RKO (cell line): Measurements from ENCODE around the gene EFTUD2.
"Not testable (repeated sequence)": the region's sequence is repeated elsewhere in the genome, so short reads cannot be mapped to it uniquely, and the experiment has no call there.

Source experiments
- DNase-seq: peaks from one replicate; pipeline ENCODE4 v3.0.0-alpha.2; 2016; ENCODE audit warnings: low spot score

The EFTUD2 gene

GRCh38 chr17:44899074-44899782 lies at the start of gene EFTUD2:
TSS of gene EFTUD2 (minus strand) at chr17:44899445. CDS start at chr17:44894521, 4,924 bp downstream.
- DNase-seq = peak; percentile 91

- no peak for DNase-seq
Observed at GRCh38 chr17:44948315-44948795, 49.1 kb upstream of the EFTUD2 start.

- peak; percentile 98 for DNase-seq
Observed at GRCh38 chr17:44947461-44948314, 48.4 kb upstream of the EFTUD2 start, which contains the start of gene KIF18B. TSS of gene KIF18B (minus strand) at chr17:44947773. CDS start at chr17:44936344, 11,429 bp downstream.

GRCh38 chr17:44945652-44946051 lies 46.4 kb upstream of the EFTUD2 start:
- DNase-seq = not testable (repeated sequence)

DNA sequence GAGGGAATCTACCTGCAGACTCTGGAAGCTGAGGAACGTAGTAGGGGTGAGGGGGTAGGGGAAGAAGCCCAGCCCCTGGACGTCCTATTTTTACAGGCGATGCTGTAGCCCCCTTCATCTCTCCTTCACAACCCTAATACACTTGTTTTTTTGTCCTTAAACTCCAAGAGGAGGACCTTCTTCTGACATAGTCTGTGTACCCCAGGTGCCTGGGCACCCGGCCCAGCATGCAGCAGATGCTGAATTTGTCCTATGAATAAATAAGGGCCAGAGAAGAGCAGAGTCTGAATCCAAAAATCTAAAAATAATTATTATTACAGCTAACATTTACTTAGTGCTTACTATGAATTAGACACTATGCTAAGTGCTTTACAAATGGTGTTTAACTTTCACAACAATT lies 43.2 kb upstream of the EFTUD2 start:
- no peak for DNase-seq

GRCh38 chr17:44941712-44942331 lies 42.6 kb upstream of the EFTUD2 start:
- no peak for DNase-seq

DNA sequence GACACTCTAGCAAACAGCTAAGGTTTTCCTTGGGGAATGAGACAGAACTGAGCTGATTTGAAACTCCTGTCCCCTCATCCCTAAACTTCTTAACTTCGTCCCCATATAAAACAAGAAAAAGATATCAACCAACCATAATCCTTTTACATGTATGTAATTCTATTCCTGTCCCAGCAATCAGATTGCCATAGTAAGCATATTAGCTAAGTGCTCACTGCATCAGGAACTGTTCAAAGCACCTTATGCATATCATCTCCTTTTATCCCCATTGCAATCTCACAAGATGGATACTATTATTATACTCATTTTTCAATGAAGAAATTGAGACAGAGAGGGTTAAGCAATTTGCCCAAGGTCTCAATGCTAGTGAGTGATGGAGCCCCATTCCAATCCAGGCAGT lies 41.5 kb upstream of the EFTUD2 start:
- DNase-seq = no peak

- DNase-seq = no peak
Observed at GRCh38 chr17:44940317-44940716, 41.1 kb upstream of the EFTUD2 start.

- DNase-seq = no peak
Observed at GRCh38 chr17:44935116-44935515, 35.9 kb upstream of the EFTUD2 start.

DNA sequence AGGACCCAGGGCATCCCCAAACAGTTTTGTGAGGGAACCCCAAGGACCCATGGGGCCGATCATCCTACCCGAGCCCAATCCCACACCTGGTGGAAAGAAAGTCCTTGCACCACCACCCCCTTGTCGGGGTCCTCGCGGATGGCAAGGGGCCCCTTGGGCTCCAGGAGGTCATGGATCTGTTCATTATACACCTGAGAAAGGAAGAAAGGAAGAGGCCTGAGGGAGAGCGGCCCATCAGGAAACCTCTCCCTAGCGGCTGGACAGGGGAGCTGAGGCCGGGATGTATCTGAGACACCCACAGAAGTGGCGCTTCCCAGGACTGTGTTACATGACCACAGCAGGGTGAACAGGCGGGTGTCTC lies 35.5 kb upstream of the EFTUD2 start:
- DNase-seq = no peak

DNA sequence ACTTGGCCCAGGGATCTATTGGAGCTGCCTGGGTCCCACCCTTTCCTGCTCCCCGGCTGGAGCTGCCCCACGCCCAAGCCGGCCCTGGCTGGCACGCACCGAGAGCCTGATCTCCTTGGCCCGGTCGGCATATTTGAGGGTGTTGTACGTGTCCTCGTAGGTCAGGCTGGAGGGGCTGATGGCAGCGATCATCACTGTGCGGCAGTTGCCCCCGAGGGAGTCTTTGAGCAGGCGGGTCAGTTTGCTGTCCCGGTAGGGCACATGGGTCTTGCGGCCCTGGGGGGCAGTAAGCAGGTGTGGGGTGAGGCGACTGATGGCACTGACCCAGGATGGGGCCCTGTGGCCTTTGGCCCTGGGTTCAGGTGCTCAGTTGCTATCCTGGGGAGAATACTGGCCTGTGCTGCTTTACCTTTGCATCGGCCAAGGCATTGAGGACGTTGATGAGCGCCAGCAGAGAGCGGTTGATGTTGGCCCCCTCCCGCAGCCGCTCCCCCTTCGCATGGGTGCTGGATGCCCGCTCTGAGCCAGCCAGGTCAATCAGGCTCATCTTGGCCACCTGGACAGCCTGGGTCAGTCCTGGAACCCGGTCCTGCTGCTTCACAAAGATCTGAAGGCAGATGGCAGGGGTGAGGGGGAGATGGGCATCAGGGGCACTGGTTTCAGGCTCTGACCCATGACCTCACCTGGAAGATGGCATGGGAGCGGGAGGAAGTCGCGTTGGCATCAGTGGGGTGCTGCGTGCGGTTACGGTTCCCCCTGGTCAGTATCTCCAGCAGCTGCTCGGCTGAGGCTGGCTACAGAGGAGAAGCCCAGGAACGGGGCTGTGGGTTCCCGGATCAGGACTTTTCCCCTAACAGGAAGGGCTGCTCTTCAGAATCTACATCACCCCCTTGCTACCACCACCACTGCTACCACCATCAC lies 34.8 kb upstream of the EFTUD2 start:
- no peak for DNase-seq

- DNase-seq = no peak
Observed at GRCh38 chr17:44932787-44933097, 33.5 kb upstream of the EFTUD2 start.

GRCh38 chr17:44932096-44932786 lies 33.0 kb upstream of the EFTUD2 start:
- no peak for DNase-seq

GRCh38 chr17:44931376-44931775 lies 32.1 kb upstream of the EFTUD2 start:
- DNase-seq = no peak

GRCh38 chr17:44930667-44931066 lies 31.4 kb upstream of the EFTUD2 start:
- DNase-seq = no peak

- DNase-seq = no peak
Observed at GRCh38 chr17:44928950-44929720, 29.9 kb upstream of the EFTUD2 start.

DNA sequence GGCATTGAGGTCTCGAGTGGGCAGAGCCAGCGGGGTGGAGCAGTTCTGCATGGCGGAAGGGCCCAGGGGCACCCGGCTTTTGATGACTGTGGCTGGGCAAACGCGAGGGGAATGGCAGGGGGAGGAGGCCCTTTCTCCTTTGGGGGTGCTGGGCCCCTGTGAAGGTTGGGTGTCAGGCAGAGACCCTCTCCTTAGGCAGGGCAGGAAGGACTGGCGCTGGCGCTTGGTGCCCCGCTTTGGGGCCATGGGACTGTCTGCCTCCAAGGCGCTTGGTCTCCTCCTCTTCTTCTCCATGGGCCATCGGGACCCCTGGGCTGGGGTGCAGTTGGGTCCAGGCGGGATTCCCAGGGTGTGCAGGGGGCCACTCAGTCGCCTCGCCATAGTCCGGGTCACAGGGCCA lies 28.9 kb upstream of the EFTUD2 start:
- no peak for DNase-seq

DNA sequence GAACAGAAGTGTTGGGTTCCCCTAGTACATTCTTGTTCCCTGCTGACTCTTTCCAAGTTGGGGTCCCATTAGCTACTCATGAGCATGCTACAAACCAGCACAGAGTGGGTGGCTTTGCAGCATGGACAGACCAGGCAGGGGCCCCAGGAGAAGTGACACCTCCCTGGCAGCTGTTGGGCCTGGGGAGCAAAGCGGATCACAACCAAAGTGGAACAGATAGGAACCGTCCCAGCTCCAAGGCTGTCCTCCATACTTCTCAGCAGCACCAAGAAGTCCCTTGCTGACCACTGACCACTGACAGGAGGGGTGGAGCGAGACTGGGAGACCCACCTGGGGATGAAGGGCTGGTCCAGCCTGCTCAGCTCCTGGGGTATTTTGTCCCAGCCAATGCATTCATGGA lies 28.5 kb upstream of the EFTUD2 start:
- DNase-seq = no peak

- no peak for DNase-seq
Observed at GRCh38 chr17:44926821-44927525, 27.7 kb upstream of the EFTUD2 start.
